ENCODE measurements around the gene MYH1. TPM values are rescaled to one million over a fixed set of nuclear protein-coding genes. Genes with fewer than 3 reads are reported as not detected.

The MYH1 gene
- total and polyA plus RNA-seq, 2 of the 13 experiments (the other 11 are each of a cell fraction or from before 2014, with no cell fraction given), result 0.01 TPM; not detected in 1

DNA sequence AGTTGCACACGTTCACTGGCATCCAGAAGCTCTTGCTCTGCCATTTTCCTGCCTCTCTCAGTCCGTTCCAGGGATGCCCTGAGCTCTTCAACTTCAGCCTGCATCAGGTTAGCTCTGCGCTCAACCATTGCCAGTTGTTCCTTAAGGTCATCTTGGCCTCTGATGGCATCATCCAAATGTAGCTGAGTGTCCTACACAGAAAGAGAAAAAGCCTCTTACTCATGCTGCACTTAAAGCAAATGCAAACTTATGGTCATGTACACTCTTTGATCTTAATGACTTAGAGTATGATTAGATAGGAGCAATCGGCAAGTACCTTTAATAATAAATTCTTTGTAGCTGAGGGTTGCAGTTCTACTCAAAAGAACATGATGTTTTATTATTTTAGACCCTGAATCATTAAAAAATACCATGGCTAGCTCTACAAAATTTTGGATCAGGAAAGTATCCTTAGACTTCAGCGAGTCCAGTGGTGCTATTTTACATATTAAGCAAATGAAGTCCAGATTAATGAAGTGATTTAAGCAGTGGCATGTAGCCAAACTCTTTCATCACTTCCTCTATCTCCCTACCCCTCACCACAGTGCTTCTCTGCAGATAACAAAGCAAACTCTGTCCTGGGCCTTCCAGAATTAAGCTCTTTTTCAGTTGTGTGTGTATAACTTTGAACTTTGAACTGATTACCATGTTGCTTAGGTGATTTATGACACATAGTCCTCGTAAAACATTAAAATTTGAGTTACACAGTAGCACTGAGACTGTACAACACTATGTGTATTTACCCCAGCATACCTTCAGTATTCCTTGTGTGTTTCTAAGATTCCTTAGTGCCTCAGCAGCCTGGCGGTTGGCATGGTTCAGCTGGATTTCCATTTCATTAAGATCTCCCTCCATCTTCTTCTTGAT is 71.1 kb downstream of the MYH1 start (continued):
- TF ChIP-seq, protein P1, sequence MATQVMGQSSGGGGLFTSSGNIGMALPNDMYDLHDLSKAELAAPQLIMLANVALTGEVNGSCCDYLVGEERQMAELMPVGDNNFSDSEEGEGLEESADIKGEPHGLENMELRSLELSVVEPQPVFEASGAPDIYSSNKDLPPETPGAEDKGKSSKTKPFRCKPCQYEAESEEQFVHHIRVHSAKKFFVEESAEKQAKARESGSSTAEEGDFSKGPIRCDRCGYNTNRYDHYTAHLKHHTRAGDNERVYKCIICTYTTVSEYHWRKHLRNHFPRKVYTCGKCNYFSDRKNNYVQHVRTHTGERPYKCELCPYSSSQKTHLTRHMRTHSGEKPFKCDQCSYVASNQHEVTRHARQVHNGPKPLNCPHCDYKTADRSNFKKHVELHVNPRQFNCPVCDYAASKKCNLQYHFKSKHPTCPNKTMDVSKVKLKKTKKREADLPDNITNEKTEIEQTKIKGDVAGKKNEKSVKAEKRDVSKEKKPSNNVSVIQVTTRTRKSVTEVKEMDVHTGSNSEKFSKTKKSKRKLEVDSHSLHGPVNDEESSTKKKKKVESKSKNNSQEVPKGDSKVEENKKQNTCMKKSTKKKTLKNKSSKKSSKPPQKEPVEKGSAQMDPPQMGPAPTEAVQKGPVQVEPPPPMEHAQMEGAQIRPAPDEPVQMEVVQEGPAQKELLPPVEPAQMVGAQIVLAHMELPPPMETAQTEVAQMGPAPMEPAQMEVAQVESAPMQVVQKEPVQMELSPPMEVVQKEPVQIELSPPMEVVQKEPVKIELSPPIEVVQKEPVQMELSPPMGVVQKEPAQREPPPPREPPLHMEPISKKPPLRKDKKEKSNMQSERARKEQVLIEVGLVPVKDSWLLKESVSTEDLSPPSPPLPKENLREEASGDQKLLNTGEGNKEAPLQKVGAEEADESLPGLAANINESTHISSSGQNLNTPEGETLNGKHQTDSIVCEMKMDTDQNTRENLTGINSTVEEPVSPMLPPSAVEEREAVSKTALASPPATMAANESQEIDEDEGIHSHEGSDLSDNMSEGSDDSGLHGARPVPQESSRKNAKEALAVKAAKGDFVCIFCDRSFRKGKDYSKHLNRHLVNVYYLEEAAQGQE (IDR thresholded peaks at IDR 0.05; ENCODE audit: borderline replicate concordance in 1 of 2, low read depth in 1 of 2, low read length in 2 of 2), result no peak
- TF ChIP-seq, protein P2, sequence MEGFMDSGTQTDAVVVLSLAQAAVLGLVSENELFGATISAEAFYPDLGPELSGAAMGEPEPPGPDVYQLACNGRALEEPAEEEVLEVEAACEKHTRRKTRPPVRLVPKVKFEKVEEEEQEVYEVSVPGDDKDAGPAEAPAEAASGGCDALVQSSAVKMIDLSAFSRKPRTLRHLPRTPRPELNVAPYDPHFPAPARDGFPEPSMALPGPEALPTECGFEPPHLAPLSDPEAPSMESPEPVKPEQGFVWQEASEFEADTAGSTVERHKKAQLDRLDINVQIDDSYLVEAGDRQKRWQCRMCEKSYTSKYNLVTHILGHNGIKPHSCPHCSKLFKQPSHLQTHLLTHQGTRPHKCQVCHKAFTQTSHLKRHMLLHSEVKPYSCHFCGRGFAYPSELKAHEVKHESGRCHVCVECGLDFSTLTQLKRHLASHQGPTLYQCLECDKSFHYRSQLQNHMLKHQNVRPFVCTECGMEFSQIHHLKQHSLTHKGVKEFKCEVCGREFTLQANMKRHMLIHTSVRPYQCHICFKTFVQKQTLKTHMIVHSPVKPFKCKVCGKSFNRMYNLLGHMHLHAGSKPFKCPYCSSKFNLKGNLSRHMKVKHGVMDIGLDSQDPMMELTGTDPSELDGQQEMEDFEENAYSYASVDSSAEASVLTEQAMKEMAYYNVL (CRISPR knock-in tag; IDR thresholded peaks at IDR 0.05; ENCODE audit: borderline replicate concordance), result no peak
- TF ChIP-seq BCL6 (CRISPR knock-in tag; IDR thresholded peaks at IDR 0.05) (peak; percentile 65), NFIC (IDR thresholded peaks at IDR 0.05; ENCODE audit: low read length) (peak; percentile 78; the same call in 1 of the 2 replicates), NR2F6 (IDR thresholded peaks at IDR 0.05) (0 out of 2 replicates have a peak, but pooled peaks have one; percentile 28), NR2F6 (CRISPR knock-in tag; IDR thresholded peaks at IDR 0.05) (peak; percentile 22; the same call in 1 of the 2 replicates), ZNF317 (CRISPR knock-in tag; IDR thresholded peaks at IDR 0.05) (0 out of 2 replicates have a peak, but pooled peaks have one; percentile 48), TBX3 (IDR thresholded peaks at IDR 0.05; ENCODE audit: borderline replicate concordance) (peak; percentile 21; the same call in 1 of the 2 replicates), MEIS2 (CRISPR knock-in tag; IDR thresholded peaks at IDR 0.05) (0 out of 2 replicates have a peak, but pooled peaks have one; percentile 62), ZNF232 (CRISPR knock-in tag; IDR thresholded peaks at IDR 0.05; ENCODE audit: borderline replicate concordance) (no peak), CHD4 (IDR thresholded peaks at IDR 0.05; ENCODE audit: borderline replicate concordance, low read length) (peak; percentile 34; the same call in 1 of the 2 replicates), SNAPC2 (CRISPR knock-in tag; IDR thresholded peaks at IDR 0.05) (peak; percentile 87; the same call in 1 of the 2 replicates), ZNF75D (CRISPR knock-in tag; IDR thresholded peaks at IDR 0.05; ENCODE audit: borderline replicate concordance) (no peak), LCORL (IDR thresholded peaks at IDR 0.05) (no peak), LCORL (CRISPR knock-in tag; IDR thresholded peaks at IDR 0.05) (peak; percentile 77; the same call in 1 of the 2 replicates), RXRB (CRISPR knock-in tag; IDR thresholded peaks at IDR 0.05; ENCODE audit: borderline replicate concordance) (peak; percentile 73), RARA (CRISPR knock-in tag; IDR thresholded peaks at IDR 0.05) (peak; percentile 63)
- TF ChIP-seq, protein P3, sequence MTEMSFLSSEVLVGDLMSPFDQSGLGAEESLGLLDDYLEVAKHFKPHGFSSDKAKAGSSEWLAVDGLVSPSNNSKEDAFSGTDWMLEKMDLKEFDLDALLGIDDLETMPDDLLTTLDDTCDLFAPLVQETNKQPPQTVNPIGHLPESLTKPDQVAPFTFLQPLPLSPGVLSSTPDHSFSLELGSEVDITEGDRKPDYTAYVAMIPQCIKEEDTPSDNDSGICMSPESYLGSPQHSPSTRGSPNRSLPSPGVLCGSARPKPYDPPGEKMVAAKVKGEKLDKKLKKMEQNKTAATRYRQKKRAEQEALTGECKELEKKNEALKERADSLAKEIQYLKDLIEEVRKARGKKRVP (CRISPR knock-in tag; IDR thresholded peaks at IDR 0.05), result peak in 1 of 2 experiments; percentile 83; a peak in 1 of 4 replicates
- TF ChIP-seq, protein P4, sequence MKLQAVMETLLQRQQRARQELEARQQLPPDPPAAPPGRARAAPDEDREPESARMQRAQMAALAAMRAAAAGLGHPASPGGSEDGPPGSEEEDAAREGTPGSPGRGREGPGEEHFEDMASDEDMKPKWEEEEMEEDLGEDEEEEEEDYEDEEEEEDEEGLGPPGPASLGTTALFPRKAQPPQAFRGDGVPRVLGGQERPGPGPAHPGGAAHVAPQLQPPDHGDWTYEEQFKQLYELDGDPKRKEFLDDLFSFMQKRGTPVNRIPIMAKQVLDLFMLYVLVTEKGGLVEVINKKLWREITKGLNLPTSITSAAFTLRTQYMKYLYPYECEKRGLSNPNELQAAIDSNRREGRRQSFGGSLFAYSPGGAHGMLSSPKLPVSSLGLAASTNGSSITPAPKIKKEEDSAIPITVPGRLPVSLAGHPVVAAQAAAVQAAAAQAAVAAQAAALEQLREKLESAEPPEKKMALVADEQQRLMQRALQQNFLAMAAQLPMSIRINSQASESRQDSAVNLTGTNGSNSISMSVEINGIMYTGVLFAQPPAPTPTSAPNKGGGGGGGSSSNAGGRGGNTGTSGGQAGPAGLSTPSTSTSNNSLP (IDR thresholded peaks at IDR 0.05; ENCODE audit: low read depth, low read length), result peak; percentile 83
